Measurements from ENCODE around the gene ALDH1L1.

Gene ALDH1L1

GRCh38 chr3:126119008-126119675 is 61.2 kb downstream of the ALDH1L1 start:
- no peak for TF ChIP-seq CTCF (IDR thresholded peaks at IDR 0.05; ENCODE audit: borderline replicate concordance, insufficient read depth, low read depth, low read length)
- H3K4me3 ChIP-seq (ENCODE audit: low read depth, low read length): no peak overlapping the region

- no peak for TF ChIP-seq CTCF (IDR thresholded peaks at IDR 0.05; ENCODE audit: borderline replicate concordance, insufficient read depth, low read depth, low read length)
- no peak overlapping the region for H3K4me3 ChIP-seq (ENCODE audit: low read depth, low read length)
These were observed 61.8 kb downstream of the ALDH1L1 start for GRCh38 chr3:126118591-126118990.

- no peak for TF ChIP-seq CTCF (IDR thresholded peaks at IDR 0.05; ENCODE audit: borderline replicate concordance, insufficient read depth, low read depth, low read length)
- H3K4me3 ChIP-seq (ENCODE audit: low read depth, low read length): no peak overlapping the region
These were observed 62.6 kb downstream of the ALDH1L1 start for GRCh38 chr3:126117786-126118185.

GRCh38 chr3:126117212-126117611 is 63.2 kb downstream of the ALDH1L1 start:
- H3K4me3 ChIP-seq (ENCODE audit: low read depth, low read length): no peak overlapping the region

GRCh38 chr3:126116526-126116925 is 63.9 kb downstream of the ALDH1L1 start:
- TF ChIP-seq CTCF (IDR thresholded peaks at IDR 0.05; ENCODE audit: borderline replicate concordance, insufficient read depth, low read depth, low read length): no peak
- H3K4me3 ChIP-seq (ENCODE audit: low read depth, low read length): no peak overlapping the region

More at GRCh38 chr3:126117212-126117611, 63.2 kb downstream of the ALDH1L1 start:
- no peak for TF ChIP-seq CTCF (IDR thresholded peaks at IDR 0.05; ENCODE audit: borderline replicate concordance, insufficient read depth, low read depth, low read length)

- H3K4me3 ChIP-seq (ENCODE audit: low read depth, low read length): no peak overlapping the region
These were observed 65.7 kb downstream of the ALDH1L1 start for GRCh38 chr3:126114443-126115386.

More at GRCh38 chr3:126114443-126115386, 65.7 kb downstream of the ALDH1L1 start:
- no peak for TF ChIP-seq CTCF (IDR thresholded peaks at IDR 0.05; ENCODE audit: borderline replicate concordance, insufficient read depth, low read depth, low read length)
